Right forelimb (tissue), 1 donor: ENCODE measurements around the gene CHSY3.

Experiments
- DNase-seq: peaks from one replicate; pipeline ENCODE4 v3.0.0-alpha.2; 2018

The CHSY3 gene

GRCh38 chr5:129904102-129904666, at the start of gene CHSY3:
Gene CHSY3 (plus strand): TSS chr5:129904465.
- peak; percentile 93 for DNase-seq

- DNase-seq = no peak
Measured at GRCh38 chr5:129856325-129856724, 47.9 kb upstream of the CHSY3 start.

GRCh38 chr5:129857116-129857515, 47.1 kb upstream of the CHSY3 start:
- no peak for DNase-seq

- no peak for DNase-seq
Measured at GRCh38 chr5:129858131-129858675, 46.1 kb upstream of the CHSY3 start.

- no peak for DNase-seq
Measured at GRCh38 chr5:129884322-129884721, 19.9 kb upstream of the CHSY3 start.

GRCh38 chr5:129899454-129899853, 4.8 kb upstream of the CHSY3 start:
- DNase-seq = no peak

GRCh38 chr5:129902816-129903215, 1.4 kb upstream of the CHSY3 start:
- DNase-seq = peak; percentile 51

- DNase-seq = no peak
Measured at GRCh38 chr5:129903466-129904101, 681 bp upstream of the CHSY3 start.

GRCh38 chr5:129904667-129905472, 605 bp downstream of the CHSY3 start:
- DNase-seq = peak; percentile 71

GRCh38 chr5:129905473-129906176, 1.4 kb downstream of the CHSY3 start:
- peak; percentile 54 for DNase-seq

GRCh38 chr5:129906177-129906887, 2.1 kb downstream of the CHSY3 start:
- DNase-seq = peak; percentile 68

GRCh38 chr5:129909225-129909624, 5.0 kb downstream of the CHSY3 start:
- DNase-seq = no peak

- no peak for DNase-seq
Measured at GRCh38 chr5:129912601-129913255, 8.5 kb downstream of the CHSY3 start.

GRCh38 chr5:129915415-129915814, 11.2 kb downstream of the CHSY3 start:
- DNase-seq = no peak

- no peak for DNase-seq
Measured at GRCh38 chr5:129917224-129917623, 13.0 kb downstream of the CHSY3 start.

GRCh38 chr5:129921204-129921603, 16.9 kb downstream of the CHSY3 start:
- DNase-seq = no peak

- no peak for DNase-seq
Measured at GRCh38 chr5:129930221-129930620, 26.0 kb downstream of the CHSY3 start.

GRCh38 chr5:129935626-129936025, 31.4 kb downstream of the CHSY3 start:
- DNase-seq = no peak

- no peak for DNase-seq
Measured at GRCh38 chr5:129938077-129938476, 33.8 kb downstream of the CHSY3 start.

GRCh38 chr5:129943936-129944335, 39.7 kb downstream of the CHSY3 start:
- no peak for DNase-seq

- DNase-seq = no peak
Measured at GRCh38 chr5:129945028-129945427, 40.8 kb downstream of the CHSY3 start.

- DNase-seq = no peak
Measured at GRCh38 chr5:129945774-129946270, 41.6 kb downstream of the CHSY3 start.
